ENCODE measurements around the gene SDF4.

The SDF4 gene

GRCh38 chr1:1228187-1228586, 3.6 kb downstream of the SDF4 start:
- DNase-seq (ENCODE audit: low spot score): no peak

- no peak for DNase-seq (ENCODE audit: low spot score)
Observed at GRCh38 chr1:1227386-1227785, 4.4 kb downstream of the SDF4 start.

- no peak for DNase-seq (ENCODE audit: low spot score)
Observed at GRCh38 chr1:1226566-1227362, 5.0 kb downstream of the SDF4 start.

- DNase-seq (ENCODE audit: low spot score): no peak
Observed at GRCh38 chr1:1225913-1226312, 5.9 kb downstream of the SDF4 start.

GRCh38 chr1:1225238-1225845, 6.5 kb downstream of the SDF4 start:
- DNase-seq (ENCODE audit: low spot score): no peak

- DNase-seq (ENCODE audit: low spot score): no peak
Observed at GRCh38 chr1:1223891-1224290, 7.9 kb downstream of the SDF4 start.

- no peak for DNase-seq (ENCODE audit: low spot score)
Observed at GRCh38 chr1:1223321-1223720, 8.5 kb downstream of the SDF4 start.

GRCh38 chr1:1222575-1223225, 9.1 kb downstream of the SDF4 start:
- no peak for DNase-seq (ENCODE audit: low spot score)

- no peak for DNase-seq (ENCODE audit: low spot score)
Observed at GRCh38 chr1:1221887-1222574, 9.8 kb downstream of the SDF4 start.

- no peak for DNase-seq (ENCODE audit: low spot score)
Observed at GRCh38 chr1:1220197-1220596, 11.6 kb downstream of the SDF4 start.

- DNase-seq (ENCODE audit: low spot score): no peak
Observed at GRCh38 chr1:1219341-1219740, 12.5 kb downstream of the SDF4 start.

- DNase-seq (ENCODE audit: low spot score): no peak
Observed at GRCh38 chr1:1218524-1219200, 13.1 kb downstream of the SDF4 start.

GRCh38 chr1:1217621-1218523, 13.9 kb downstream of the SDF4 start:
- no peak for DNase-seq (ENCODE audit: low spot score)

- DNase-seq (ENCODE audit: low spot score): no peak
Observed at GRCh38 chr1:1216770-1217620, 14.8 kb downstream of the SDF4 start.

- no peak for DNase-seq (ENCODE audit: low spot score)
Observed at GRCh38 chr1:1215881-1216605, 15.8 kb downstream of the SDF4 start.

GRCh38 chr1:1215080-1215676, 16.6 kb downstream of the SDF4 start:
- no peak for DNase-seq (ENCODE audit: low spot score)

GRCh38 chr1:1213345-1214265, 18.2 kb downstream of the SDF4 start, which contains the start of gene TNFRSF4:
TNFRSF4 (minus strand) TSS chr1:1214153; CDS start chr1:1214127, 26 bp downstream.
- no peak for DNase-seq (ENCODE audit: low spot score)

All from kidney capillary endothelial cell (primary cell).